OCI-LY3 (cell line): ENCODE measurements around the gene IL20RA.
"Not testable (repeated sequence)": the region's sequence is repeated elsewhere in the genome, so short reads cannot be mapped to it uniquely, and the experiment has no call there.

Experiments used
- H2AFZ ChIP-seq: fragments of 200-600, 300-600 bp; shearing (Covaris generic); 2 replicates; pipeline ENCODE4 v1.6.0; 2014; ENCODE audit warnings: antibody characterized with exemption, low read depth, low read length
- H3K27ac ChIP-seq: fragments of 200-600, 300-600 bp; sonication (generic); 2 replicates; pipeline ENCODE4 v1.5.1; 2014; ENCODE audit warnings: mild to moderate bottlenecking, low read length, moderate library complexity, mixed read lengths
- H3K27me3 ChIP-seq: fragments of 200-600, 300-600 bp; sonication (generic); 2 replicates; pipeline ENCODE4 v1.6.1; 2014; ENCODE audit warnings: low read depth, low read length, mixed read lengths
- H3K36me3 ChIP-seq: fragments of 200-600, 300-600 bp; sonication (generic); replicated peaks from 2 replicates; pipeline ENCODE3; 2014; ENCODE audit warnings: low read depth, low read length, mixed read lengths
- H3K4me1 ChIP-seq: fragments of 300-600, 200-600 bp; sonication (generic); 2 replicates; pipeline ENCODE4 v1.6.1; 2014; ENCODE audit warnings: low read length, mixed read lengths
- H3K4me2 ChIP-seq: fragments of 200-600, 300-600 bp; sonication (generic); 2 replicates; pipeline ENCODE4 v1.6.1; 2014; ENCODE audit warnings: low read length, mixed read lengths
- H3K4me3 ChIP-seq: fragments of 300-600, 200-600 bp; sonication (generic); 2 replicates; pipeline ENCODE4 v1.5.1; 2014; ENCODE audit warnings: antibody characterized with exemption, mild to moderate bottlenecking, low read length, moderate library complexity
- H3K79me2 ChIP-seq: fragments of 300-600, 200-600 bp; shearing (Covaris generic); 2 replicates; pipeline ENCODE4 v1.6.1; 2014; ENCODE audit warnings: mild to moderate bottlenecking, low read length, mixed read lengths
- H3K9ac ChIP-seq: fragments of 300-600, 200-600 bp; shearing (Covaris generic); 2 replicates; pipeline ENCODE4 v1.6.0; 2014; ENCODE audit warnings: mild to moderate bottlenecking, low read length, moderate library complexity
- H3K9me3 ChIP-seq: fragments of 200-600, 300-600 bp; shearing (Covaris generic); 2 replicates; pipeline ENCODE4 v1.6.1; 2014; ENCODE audit warnings: low read length, mixed read lengths; ENCODE audit not compliant: insufficient read depth
- H4K20me1 ChIP-seq: fragments of 200-600, 300-600 bp; sonication (generic); 2 replicates; pipeline ENCODE4 v1.6.1; 2016; ENCODE audit warnings: low read length, mixed read lengths; ENCODE audit not compliant: insufficient read depth
- EZH2phosphoT487 ChIP-seq: fragments of 200-600 bp; shearing (Covaris generic); IDR thresholded peaks from 2 replicates; pipeline ENCODE4 v1.6.1; 2018; ENCODE audit warnings: antibody characterized with exemption, mixed run types, low read depth
- TF ChIP-seq, protein P1 (sequence below): fragments of 200-600, 300-600 bp; sonication (generic); IDR thresholded peaks from 2 replicates; pipeline ENCODE4 v1.5.1; 2014; ENCODE audit warnings: antibody characterized with exemption, low read length, low read depth

IL20RA gene

DNA sequence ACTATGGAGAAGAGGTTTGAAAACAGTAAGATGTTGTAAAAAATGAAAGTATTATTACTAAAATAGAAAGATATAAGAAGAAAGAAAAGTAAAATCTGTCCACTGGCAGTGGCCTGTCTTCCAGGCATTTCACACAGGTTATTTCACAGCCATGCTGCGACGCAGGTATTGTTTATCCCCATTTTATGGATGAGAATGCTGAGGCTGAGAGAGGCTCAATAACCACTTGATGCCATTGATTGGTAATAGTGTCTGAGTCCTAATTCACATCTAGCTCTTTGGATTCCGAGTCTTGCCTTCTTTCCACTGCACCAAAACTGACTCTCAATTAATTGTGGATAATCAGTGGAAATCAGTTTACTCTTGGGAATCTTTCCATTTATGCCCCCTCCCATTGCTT, 37.2 kb upstream of the IL20RA start:
- TF ChIP-seq, protein P1, sequence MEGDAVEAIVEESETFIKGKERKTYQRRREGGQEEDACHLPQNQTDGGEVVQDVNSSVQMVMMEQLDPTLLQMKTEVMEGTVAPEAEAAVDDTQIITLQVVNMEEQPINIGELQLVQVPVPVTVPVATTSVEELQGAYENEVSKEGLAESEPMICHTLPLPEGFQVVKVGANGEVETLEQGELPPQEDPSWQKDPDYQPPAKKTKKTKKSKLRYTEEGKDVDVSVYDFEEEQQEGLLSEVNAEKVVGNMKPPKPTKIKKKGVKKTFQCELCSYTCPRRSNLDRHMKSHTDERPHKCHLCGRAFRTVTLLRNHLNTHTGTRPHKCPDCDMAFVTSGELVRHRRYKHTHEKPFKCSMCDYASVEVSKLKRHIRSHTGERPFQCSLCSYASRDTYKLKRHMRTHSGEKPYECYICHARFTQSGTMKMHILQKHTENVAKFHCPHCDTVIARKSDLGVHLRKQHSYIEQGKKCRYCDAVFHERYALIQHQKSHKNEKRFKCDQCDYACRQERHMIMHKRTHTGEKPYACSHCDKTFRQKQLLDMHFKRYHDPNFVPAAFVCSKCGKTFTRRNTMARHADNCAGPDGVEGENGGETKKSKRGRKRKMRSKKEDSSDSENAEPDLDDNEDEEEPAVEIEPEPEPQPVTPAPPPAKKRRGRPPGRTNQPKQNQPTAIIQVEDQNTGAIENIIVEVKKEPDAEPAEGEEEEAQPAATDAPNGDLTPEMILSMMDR = no peak
- no peak for TF ChIP-seq EZH2phosphoT487
- Histone ChIP-seq H3K4me3 (no peak overlapping the region), H3K9me3 (no peaks in the 10 kb centered on the region), H3K79me2 (no peaks in the 10 kb centered on the region), H3K4me2 (no peak overlapping the region), H3K4me1 (peaks cover 74% of the 10 kb centered on the region), H3K9ac (no peak overlapping the region), H4K20me1 (no peaks in the 10 kb centered on the region), H3K36me3 (no peaks in the 10 kb centered on the region), H3K27me3 (no peaks in the 10 kb centered on the region), H3K27ac (no peak overlapping the region), H2AFZ (no peak overlapping the region)

GRCh38 chr6:137080711-137081110, 35.9 kb upstream of the IL20RA start:
- no peaks in the 10 kb centered on the region for H3K9me3 ChIP-seq
- no peak overlapping the region for H3K4me2 ChIP-seq
- peaks cover 66% of the 10 kb centered on the region for H3K4me1 ChIP-seq
- H3K27me3 ChIP-seq = no peaks in the 10 kb centered on the region
- no peak for TF ChIP-seq EZH2phosphoT487
- no peak overlapping the region for H3K9ac ChIP-seq
- no peak overlapping the region for H3K27ac ChIP-seq
- no peaks in the 10 kb centered on the region for H3K36me3 ChIP-seq
- no peaks in the 10 kb centered on the region for H3K79me2 ChIP-seq
- no peak overlapping the region for H3K4me3 ChIP-seq
- no peaks in the 10 kb centered on the region for H4K20me1 ChIP-seq
- H2AFZ ChIP-seq = no peak overlapping the region

- H3K4me3 ChIP-seq = peak overlapping the region; percentile 60
- H2AFZ ChIP-seq = peak overlapping the region; percentile 35; the same call in 1 of the 2 replicates
- H3K79me2 ChIP-seq = no peaks in the 10 kb centered on the region
- peak overlapping the region; percentile 82 for H3K4me2 ChIP-seq
- peak overlapping the region; percentile 75 for H3K27ac ChIP-seq
- H4K20me1 ChIP-seq = no peaks in the 10 kb centered on the region
- peak overlapping the region; percentile 71 for H3K9ac ChIP-seq
- peaks cover 28% of the 10 kb centered on the region for H3K4me1 ChIP-seq
- no peaks in the 10 kb centered on the region for H3K27me3 ChIP-seq
- TF ChIP-seq, protein P1 = peak; percentile 79
- no peak for TF ChIP-seq EZH2phosphoT487
- H3K9me3 ChIP-seq = no peaks in the 10 kb centered on the region
- H3K36me3 ChIP-seq = no peaks in the 10 kb centered on the region
Measured at GRCh38 chr6:137076277-137077068, 31.7 kb upstream of the IL20RA start.

DNA sequence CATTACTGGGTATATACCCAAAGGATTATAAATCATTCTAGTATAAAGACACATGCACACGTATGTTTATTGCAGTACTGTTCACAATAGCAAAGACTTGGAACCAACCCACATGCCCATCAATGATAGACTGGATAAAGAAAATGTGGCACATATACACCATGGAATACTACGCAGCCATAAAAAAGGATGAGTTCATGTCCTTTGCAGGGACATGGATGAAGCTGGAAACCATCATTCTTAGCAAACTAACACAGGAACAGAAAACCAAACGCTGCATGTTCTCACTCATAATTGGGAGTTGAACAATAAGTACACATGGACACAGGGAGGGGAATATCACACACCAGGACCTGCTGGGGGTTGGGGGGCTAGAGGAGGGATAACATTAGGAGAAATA, 31.0 kb upstream of the IL20RA start:
- peaks cover 22% of the 10 kb centered on the region for H3K4me1 ChIP-seq
- not testable (repeated sequence) for H3K27me3 ChIP-seq, H3K36me3 ChIP-seq, H3K27ac ChIP-seq, H3K9ac ChIP-seq, H3K4me2 ChIP-seq, H3K9me3 ChIP-seq, H4K20me1 ChIP-seq, H2AFZ ChIP-seq, H3K79me2 ChIP-seq, H3K4me3 ChIP-seq

DNA sequence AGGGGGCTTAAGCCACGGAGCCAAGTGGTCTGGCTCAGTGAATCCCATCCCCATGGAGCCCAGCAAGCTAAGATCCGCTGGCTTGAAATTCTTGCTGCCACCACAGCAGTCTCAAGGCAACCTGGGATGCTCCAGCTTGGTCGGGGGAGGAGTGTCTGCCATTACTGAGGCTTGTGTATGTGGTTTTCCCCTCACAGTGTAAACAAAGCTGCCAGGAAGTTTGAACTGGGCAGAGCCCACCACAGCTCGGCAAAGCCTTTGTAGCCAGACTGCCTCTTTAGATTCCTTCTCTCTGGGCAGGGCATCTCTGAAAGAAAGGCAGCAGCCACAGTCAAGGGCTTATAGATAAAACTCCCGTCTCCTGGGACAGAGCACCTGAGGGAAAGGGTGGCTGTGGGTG, 25.5 kb upstream of the IL20RA start:
- H3K4me1 ChIP-seq = no peaks in the 10 kb centered on the region
- no peak overlapping the region for H3K9ac ChIP-seq
- no peaks in the 10 kb centered on the region for H3K9me3 ChIP-seq
- H3K36me3 ChIP-seq = no peaks in the 10 kb centered on the region
- H3K4me2 ChIP-seq = no peak overlapping the region
- H3K79me2 ChIP-seq = no peaks in the 10 kb centered on the region
- H2AFZ ChIP-seq = no peak overlapping the region
- H3K4me3 ChIP-seq = no peak overlapping the region
- H3K27me3 ChIP-seq = no peaks in the 10 kb centered on the region
- H3K27ac ChIP-seq = no peak overlapping the region
- no peaks in the 10 kb centered on the region for H4K20me1 ChIP-seq
- TF ChIP-seq, protein P1 = no peak
- no peak for TF ChIP-seq EZH2phosphoT487
